Measurements from ENCODE around the gene SURF2. TPM values are rescaled to one million over a fixed set of nuclear protein-coding genes. Genes with fewer than 3 reads are reported as not detected.
A peak's percentile ranks its signal among the peaks of the same experiment; 100 is the strongest.

SURF2 gene
- polyA plus RNA-seq, 3 donors, result 17.5 to 24.7 (median 17.6) TPM

GRCh38 chr9:133405508-133406438 is 49.4 kb downstream of the SURF2 start:
- TF ChIP-seq CTCF (IDR thresholded peaks at IDR 0.05), result no peak
- DNase-seq, result no peak
- intact Hi-C loops (cut with micrococcal nuclease), result loop anchor here (2.0 to 10.0 kb wide), 2 partner anchors 81 to 171 kb away; no protein-coding TSS in a partner anchor
- H3K4me3 Mint-ChIP-seq, result no peak overlapping the region
- peak overlapping the region in 4 of 7 donors; percentile 20 to 75 (median 64) for H3K27ac Mint-ChIP-seq
- peaks cover 9% of the 10 kb centered on the region for H4K20me1 ChIP-seq (ENCODE audit: insufficient read depth, low read length)
- no peak overlapping the region for H2AFZ ChIP-seq (ENCODE audit: insufficient read depth, low read depth, low read length, poor library complexity, severe bottlenecking)
- no peak overlapping the region for H3K4me3 ChIP-seq (replicated peaks in 1 of 3; ENCODE audit: low read depth in 2 of 3, low read length in 3 of 3)
- no peaks in the 10 kb centered on the region for H3K4me1 Mint-ChIP-seq
- H3K9ac ChIP-seq (ENCODE audit: insufficient read depth, low read length, poor library complexity, severe bottlenecking), result no peak overlapping the region
- H3K4me1 ChIP-seq (ENCODE audit: control insufficient read depth in 1 of 2, insufficient read depth in 2 of 2, low read length in 2 of 2), result no peaks in the 10 kb centered on the region
- H3K27ac ChIP-seq (ENCODE audit: low read depth in 1 of 2, low read length in 2 of 2), result no peak overlapping the region
- no peaks in the 10 kb centered on the region for H3K9me3 Mint-ChIP-seq
- WGBS (ENCODE audit: insufficient coverage), result 75% methylated on average over 11 of the region's 19 CpGs
- no peaks in the 10 kb centered on the region for H3K27me3 ChIP-seq (ENCODE audit: control insufficient read depth in 2 of 2, insufficient read depth in 2 of 2, low read length in 2 of 2)
- peaks cover 0 to 4% (median 1%) of the 10 kb centered on the region in 3 donors for H3K27me3 Mint-ChIP-seq (ENCODE audit: low read depth in 3 of 3)
- no peaks in the 10 kb centered on the region for H3K79me2 ChIP-seq (ENCODE audit: insufficient read depth, low read length)
- H3K4me2 ChIP-seq (replicated peaks; ENCODE audit: extremely low read depth, low read length, poor library complexity, severe bottlenecking), result no peak overlapping the region
- no peaks in the 10 kb centered on the region for H3K9me3 ChIP-seq (replicated peaks in 1 of 2; ENCODE audit: control insufficient read depth in 1 of 2, insufficient read depth in 1 of 2, low read length in 2 of 2)
- H3K36me3 ChIP-seq (replicated peaks in 1 of 2; ENCODE audit: control insufficient read depth in 1 of 2, insufficient read depth in 2 of 2, low read length in 2 of 2), result peaks cover 66 to 72% of the 10 kb centered on the region in 2 donors
- peaks cover 52 to 68% of the 10 kb centered on the region in 2 donors for H3K36me3 Mint-ChIP-seq

- peaks cover 0 to 3% (median 3%) of the 10 kb centered on the region in 3 donors for H3K27me3 Mint-ChIP-seq (ENCODE audit: low read depth in 3 of 3)
- Histone ChIP-seq H3K9ac (ENCODE audit: insufficient read depth, low read length, poor library complexity, severe bottlenecking) (no peak overlapping the region), H4K20me1 (ENCODE audit: insufficient read depth, low read length) (peaks cover 9% of the 10 kb centered on the region), H3K36me3 (replicated peaks in 1 of 2; ENCODE audit: control insufficient read depth in 1 of 2, insufficient read depth in 2 of 2, low read length in 2 of 2) (peaks cover 73 to 81% of the 10 kb centered on the region in 2 donors), H3K27me3 (ENCODE audit: control insufficient read depth in 2 of 2, insufficient read depth in 2 of 2, low read length in 2 of 2) (no peaks in the 10 kb centered on the region), H3K4me1 (ENCODE audit: control insufficient read depth in 1 of 2, insufficient read depth in 2 of 2, low read length in 2 of 2) (no peaks in the 10 kb centered on the region), H3K4me3 (replicated peaks in 1 of 3; ENCODE audit: low read depth in 2 of 3, low read length in 3 of 3) (no peak overlapping the region), H3K79me2 (ENCODE audit: insufficient read depth, low read length) (no peaks in the 10 kb centered on the region), H3K27ac (ENCODE audit: low read depth in 1 of 2, low read length in 2 of 2) (peak overlapping the region in 1 of 2 donors; percentile 48), H3K9me3 (replicated peaks in 1 of 2; ENCODE audit: control insufficient read depth in 1 of 2, insufficient read depth in 1 of 2, low read length in 2 of 2) (no peaks in the 10 kb centered on the region), H2AFZ (ENCODE audit: insufficient read depth, low read depth, low read length, poor library complexity, severe bottlenecking) (no peak overlapping the region), H3K4me2 (replicated peaks; ENCODE audit: extremely low read depth, low read length, poor library complexity, severe bottlenecking) (no peak overlapping the region)
- H3K36me3 Mint-ChIP-seq, result peaks cover 59 to 76% of the 10 kb centered on the region in 2 donors
- WGBS (ENCODE audit: insufficient coverage), result 62% methylated on average over 19 of the region's 24 CpGs
- no peaks in the 10 kb centered on the region for H3K4me1 Mint-ChIP-seq
- H3K4me3 Mint-ChIP-seq, result no peak overlapping the region
- peak; percentile 61 to 75 (median 73) for DNase-seq
- TF ChIP-seq CTCF (IDR thresholded peaks at IDR 0.05), result peak; percentile 94
- H3K27ac Mint-ChIP-seq, result peak overlapping the region in 3 of 7 donors; percentile 26 to 75 (median 37)
- H3K9me3 Mint-ChIP-seq, result no peaks in the 10 kb centered on the region
- intact Hi-C loops (cut with micrococcal nuclease), result loop anchor here (1.0 to 10.0 kb wide), 3 partner anchors 80 to 172 kb away; no protein-coding TSS in a partner anchor
Observed at GRCh38 chr9:133406480-133407307, 50.3 kb downstream of the SURF2 start.
